ENCODE measurements around the gene IL2RA. TPM values are rescaled to one million over a fixed set of nuclear protein-coding genes. Genes with fewer than 3 reads are reported as not detected.
A peak's percentile ranks its signal among the peaks of the same experiment; 100 is the strongest.

The IL2RA gene
- total and polyA plus RNA-seq, 10 of the 15 experiments (the other 5 are each of a cell fraction or from before 2014, with no cell fraction given), result 2.2 to 6.0 (median 4.9) TPM

GRCh38 chr10:6044060-6044459, 18.1 kb downstream of the IL2RA start:
- no peak overlapping the region for H2AFZ ChIP-seq (ENCODE audit: control insufficient read depth, low read depth, low read length)
- DNase-seq (ENCODE audit: low read depth, low spot score), result no peak
- ChIA-PET CTCF (interaction anchor here (1.0 to 3.0 kb wide), 4 partner anchors 9 to 43 kb away, joined by 3 to 17 read pairs (median 8); no protein-coding TSS in a partner anchor), SMC1A (ENCODE audit: uncharacterized antibody, unreplicated experiment) (interaction anchor here (1.3 to 1.4 kb wide), 5 partner anchors 10 to 72 kb away, joined by 3 to 5 read pairs (median 4); no protein-coding TSS in a partner anchor), POLR2A (interaction anchor here (0.5 to 1.0 kb wide), 3 partner anchors 10 to 390 kb away, joined by 3 to 7 read pairs (median 6); no protein-coding TSS in a partner anchor), RAD21 (ENCODE audit: unreplicated experiment) (interaction anchor here (1.4 to 1.7 kb wide), 2 partner anchors 30 to 73 kb away, joined by 4 to 6 read pairs; no protein-coding TSS in a partner anchor)
- peak overlapping the region; percentile 75; the same call in 1 of the 2 replicates for H3K4me2 ChIP-seq (ENCODE audit: control insufficient read depth, insufficient read depth)
- TF ChIP-seq RELB (IDR thresholded peaks at IDR 0.05; ENCODE audit: low read depth), result no peak
- TF ChIP-seq ZZZ3 (IDR thresholded peaks at IDR 0.05; ENCODE audit: control insufficient read depth, insufficient read length, low read depth), result no peak
- no peak for TF ChIP-seq KDM1A (IDR thresholded peaks at IDR 0.05; ENCODE audit: borderline replicate concordance)
- TF ChIP-seq SMARCA5 (IDR thresholded peaks at IDR 0.05), result no peak
- no peak for TF ChIP-seq BCL11A (IDR thresholded peaks at IDR 0.05; ENCODE audit: low read depth, low read length)
- TF ChIP-seq RUNX3 (IDR thresholded peaks at IDR 0.05; ENCODE audit: low read length), result no peak
- no peak for TF ChIP-seq ZBTB33 (IDR thresholded peaks at IDR 0.05)
- no peak for TF ChIP-seq ZNF207 (IDR thresholded peaks at IDR 0.05; ENCODE audit: borderline replicate concordance)
- TF ChIP-seq SMC3 (IDR thresholded peaks at IDR 0.05; ENCODE audit: borderline replicate concordance, low read length), result no peak
- TF ChIP-seq ATF7 (IDR thresholded peaks at IDR 0.05; ENCODE audit: low read depth), result no peak
- TF ChIP-seq YBX1 (IDR thresholded peaks at IDR 0.05), result no peak
- no peak for TF ChIP-seq SMAD5 (IDR thresholded peaks at IDR 0.05; ENCODE audit: low read depth)
- TF ChIP-seq, protein P1, sequence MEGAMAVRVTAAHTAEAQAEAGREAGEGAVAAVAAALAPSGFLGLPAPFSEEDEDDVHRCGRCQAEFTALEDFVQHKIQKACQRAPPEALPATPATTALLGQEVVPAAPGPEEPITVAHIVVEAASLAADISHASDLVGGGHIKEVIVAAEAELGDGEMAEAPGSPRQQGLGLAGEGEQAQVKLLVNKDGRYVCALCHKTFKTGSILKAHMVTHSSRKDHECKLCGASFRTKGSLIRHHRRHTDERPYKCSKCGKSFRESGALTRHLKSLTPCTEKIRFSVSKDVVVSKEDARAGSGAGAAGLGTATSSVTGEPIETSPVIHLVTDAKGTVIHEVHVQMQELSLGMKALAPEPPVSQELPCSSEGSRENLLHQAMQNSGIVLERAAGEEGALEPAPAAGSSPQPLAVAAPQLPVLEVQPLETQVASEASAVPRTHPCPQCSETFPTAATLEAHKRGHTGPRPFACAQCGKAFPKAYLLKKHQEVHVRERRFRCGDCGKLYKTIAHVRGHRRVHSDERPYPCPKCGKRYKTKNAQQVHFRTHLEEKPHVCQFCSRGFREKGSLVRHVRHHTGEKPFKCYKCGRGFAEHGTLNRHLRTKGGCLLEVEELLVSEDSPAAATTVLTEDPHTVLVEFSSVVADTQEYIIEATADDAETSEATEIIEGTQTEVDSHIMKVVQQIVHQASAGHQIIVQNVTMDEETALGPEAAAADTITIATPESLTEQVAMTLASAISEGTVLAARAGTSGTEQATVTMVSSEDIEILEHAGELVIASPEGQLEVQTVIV (IDR thresholded peaks at IDR 0.05; ENCODE audit: borderline replicate concordance, partially characterized antibody), result no peak
- no peak for TF ChIP-seq RAD51 (IDR thresholded peaks at IDR 0.05)
- no peak for TF ChIP-seq MXI1 (IDR thresholded peaks at IDR 0.05; ENCODE audit: low read depth, low read length)
- TF ChIP-seq SRF (IDR thresholded peaks at IDR 0.05; ENCODE audit: low read depth in 2 of 2, low read length in 2 of 2), result no peak
- no peak for ATAC-seq
- H3K9ac ChIP-seq (ENCODE audit: control insufficient read depth, insufficient read depth, low read length), result no peak overlapping the region
- no peaks in the 10 kb centered on the region for H3K27me3 ChIP-seq (replicated peaks in 1 of 2; ENCODE audit: control insufficient read depth in 2 of 2, insufficient read depth in 2 of 2, low read length in 1 of 2)
- no peaks in the 10 kb centered on the region for H3K79me2 ChIP-seq (ENCODE audit: control insufficient read depth, insufficient read depth, low read length)
- WGBS (ENCODE audit: insufficient coverage, insufficient replicate concordance, low lambda C conversion rate, missing lambda C conversion rate), result 19% methylated on average over 7 of the region's 7 CpGs
- in situ Hi-C loops (cut with MboI) (no loop called here), intact Hi-C loops (cut with micrococcal nuclease; ENCODE audit: unreplicated experiment) (no loop called here)
- H3K4me3 ChIP-seq, result no peak overlapping the region
- FAIRE-seq, result no peak
- no peak overlapping the region for H3K27ac ChIP-seq (ENCODE audit: control insufficient read depth, insufficient read depth)
- no peaks in the 10 kb centered on the region for H4K20me1 ChIP-seq (ENCODE audit: control insufficient read depth, insufficient read depth)
- H3K36me3 ChIP-seq (ENCODE audit: control insufficient read depth in 2 of 2, insufficient read depth in 2 of 2, low read length in 1 of 2), result no peaks in the 10 kb centered on the region; a peak in 1 of 4 replicates
- no peaks in the 10 kb centered on the region; the same call in 2 of the 3 replicates for H3K9me3 ChIP-seq (replicated peaks; ENCODE audit: control insufficient read depth, insufficient read depth, low read length)
- no TSS peak for BruUV-seq (replicated peaks)
- H3K4me1 ChIP-seq (ENCODE audit: control insufficient read depth, insufficient read depth, low read length), result peaks cover 30% of the 10 kb centered on the region
